Right lobe of liver (tissue), 6 donors: Measurements from ENCODE around the gene FAM83D. TPM values are rescaled to one million over a fixed set of nuclear protein-coding genes. Genes with fewer than 3 reads are reported as not detected.
"Not testable (repeated sequence)": the region's sequence is repeated elsewhere in the genome, so short reads cannot be mapped to it uniquely, and the experiment has no call there.

Experiments
- ATAC-seq, 4 donors: fragments of 200-7000 bp; cut with Tn5 transposase; one replicate each; pipeline ENCODE4 v1.9.1; 2020; ENCODE audit warnings: mild to moderate bottlenecking in 4 of 4, moderate library complexity in 4 of 4
- DNase-seq, 3 donors: peaks; one replicate each; pipeline ENCODE4 v3.0.0-alpha.2; 2020
- H3K27ac ChIP-seq, 3 donors: fragments of 200-600 bp; one replicate each; pipeline ENCODE4 v1.8.0; 2022
- H3K27me3 ChIP-seq, 2 donors: fragments of 200-600 bp; one replicate each; pipeline ENCODE4 v1.8.0; 2022
- H3K36me3 ChIP-seq, 4 donors: fragments of 200-600 bp; sonication (generic) in 1 of 4; one replicate each; pipeline versions ENCODE4 v1.5.1 to v1.8.0; 2017 to 2022; ENCODE audit warnings: control low read depth in 1 of 4
- H3K4me1 ChIP-seq, 4 donors: fragments of 200-600 bp; sonication (generic) in 1 of 4; one replicate each; pipeline versions ENCODE4 v1.5.1 to v1.8.0; 2017 to 2022; ENCODE audit warnings: control low read depth in 1 of 4
- H3K4me3 ChIP-seq, 3 donors: fragments of 200-600 bp; one replicate each; pipeline ENCODE4 v1.8.0; 2022
- H3K9me3 ChIP-seq, 4 donors: fragments of 200-600 bp; sonication (generic) in 1 of 4; one replicate each; pipeline versions ENCODE4 v1.5.1 to v1.8.0; 2017 to 2022; ENCODE audit warnings: control low read depth in 1 of 4
- POLR2A ChIP-seq: fragments of 450-650 bp; IDR thresholded peaks from one replicate; pipeline ENCODE4 v1.6.1; 2017; ENCODE audit warnings: antibody characterized with exemption, mild to moderate bottlenecking
- WGBS: methylation state at CpG from one replicate; pipeline ENCODE4 v1.1.6; 2018; ENCODE audit warnings: low coverage, low lambda C conversion rate; ENCODE audit not compliant: insufficient coverage; ENCODE audit errors: missing lambda C conversion rate; 5-methylcytosine and 5-hydroxymethylcytosine counted together
- intact Hi-C, 2 donors: fragments of 100-400 bp; cut with DNase I; formaldehyde crosslinking; loops; one replicate each; pipeline versions ENCODE4 v1.11.2 to v1.14.1; 2022
- total RNA-seq, 6 experiments: library from RNA; depleted of rRNA in 2 of 6; stranded (reverse); fragments of >200 nt in 2 of 6; fragmentation: NEBNext Ultra II Directional in 3 of 6; extraction: Animal tissue kit (Norgen Biotek cat#: 25700) in 3 of 6; gene quantifications; one replicate each; pipeline versions ENCODE4 v1.1.0 to v1.2.4, GENCODE V29; 2016 to 2023
- TF ChIP-seq, protein P1 (sequence below), 4 donors: fragments of 200-600 bp in 3 of 4; fragments of 450-650 bp in 1 of 4; IDR thresholded peaks; one replicate each; pipeline versions ENCODE4 v1.5.1 to v1.8.0; 2016 to 2022; ENCODE audit warnings: antibody characterized with exemption in 4 of 4, mild to moderate bottlenecking in 2 of 4
- donor health status: DM: no; HTN: yes; CAD: no.
- donor health status: DM: no; HTN: no; CAD: no.
- donor health status: DM: no; HTN: no; CAD: no.
- donor health status: DM: no; HTN: yes; CAD: no.
- donor health status: DM: no; HTN: yes; CAD: no.

The FAM83D gene
- total RNA-seq, 6 experiments from 2014 or later: 0.83 to 3.3 (median 1.7) TPM

DNA sequence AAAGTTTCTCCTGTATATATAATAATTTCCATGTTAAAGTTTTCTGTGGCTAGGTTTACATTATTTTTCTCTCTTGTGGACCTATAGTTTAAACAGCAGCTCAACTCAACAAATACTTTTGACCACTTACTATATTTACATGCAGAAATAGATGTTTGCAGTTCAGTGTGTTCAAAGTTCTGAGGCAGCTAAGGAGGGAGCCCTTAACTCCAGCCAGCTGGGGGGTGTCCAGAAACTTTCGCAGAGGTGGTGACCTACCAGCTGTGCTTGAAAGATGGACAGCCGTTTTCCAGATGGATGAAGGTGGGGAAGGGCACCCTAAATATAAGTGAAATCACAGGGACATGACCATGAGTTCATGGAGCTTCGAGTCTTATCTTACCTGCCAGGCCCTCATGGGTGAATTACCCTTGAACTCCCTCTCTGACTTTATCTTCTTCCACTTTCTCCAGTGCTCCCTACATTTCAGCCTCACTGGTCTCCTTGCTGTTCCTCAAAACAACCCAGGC lies 69.4 kb downstream of the FAM83D start:
- Histone ChIP-seq H3K27ac (no peak overlapping the region), H3K27me3 (no peaks in the 10 kb centered on the region), H3K4me1 (peaks cover 0 to 13% (median 0%) of the 10 kb centered on the region in 4 donors), H3K9me3 (no peaks in the 10 kb centered on the region), H3K36me3 (no peaks in the 10 kb centered on the region), H3K4me3 (no peak overlapping the region)
- 81% methylated on average over 3 of the region's 3 CpGs for WGBS
- peak in 1 of 4 donors; percentile 66 for ATAC-seq
- intact Hi-C loops: no loop called here
- peak in 1 of 3 donors; percentile 61 for DNase-seq
- no peak for TF ChIP-seq POLR2A
- TF ChIP-seq, protein P1, sequence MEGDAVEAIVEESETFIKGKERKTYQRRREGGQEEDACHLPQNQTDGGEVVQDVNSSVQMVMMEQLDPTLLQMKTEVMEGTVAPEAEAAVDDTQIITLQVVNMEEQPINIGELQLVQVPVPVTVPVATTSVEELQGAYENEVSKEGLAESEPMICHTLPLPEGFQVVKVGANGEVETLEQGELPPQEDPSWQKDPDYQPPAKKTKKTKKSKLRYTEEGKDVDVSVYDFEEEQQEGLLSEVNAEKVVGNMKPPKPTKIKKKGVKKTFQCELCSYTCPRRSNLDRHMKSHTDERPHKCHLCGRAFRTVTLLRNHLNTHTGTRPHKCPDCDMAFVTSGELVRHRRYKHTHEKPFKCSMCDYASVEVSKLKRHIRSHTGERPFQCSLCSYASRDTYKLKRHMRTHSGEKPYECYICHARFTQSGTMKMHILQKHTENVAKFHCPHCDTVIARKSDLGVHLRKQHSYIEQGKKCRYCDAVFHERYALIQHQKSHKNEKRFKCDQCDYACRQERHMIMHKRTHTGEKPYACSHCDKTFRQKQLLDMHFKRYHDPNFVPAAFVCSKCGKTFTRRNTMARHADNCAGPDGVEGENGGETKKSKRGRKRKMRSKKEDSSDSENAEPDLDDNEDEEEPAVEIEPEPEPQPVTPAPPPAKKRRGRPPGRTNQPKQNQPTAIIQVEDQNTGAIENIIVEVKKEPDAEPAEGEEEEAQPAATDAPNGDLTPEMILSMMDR (IDR thresholded peaks at IDR 0.05): no peak

DNA sequence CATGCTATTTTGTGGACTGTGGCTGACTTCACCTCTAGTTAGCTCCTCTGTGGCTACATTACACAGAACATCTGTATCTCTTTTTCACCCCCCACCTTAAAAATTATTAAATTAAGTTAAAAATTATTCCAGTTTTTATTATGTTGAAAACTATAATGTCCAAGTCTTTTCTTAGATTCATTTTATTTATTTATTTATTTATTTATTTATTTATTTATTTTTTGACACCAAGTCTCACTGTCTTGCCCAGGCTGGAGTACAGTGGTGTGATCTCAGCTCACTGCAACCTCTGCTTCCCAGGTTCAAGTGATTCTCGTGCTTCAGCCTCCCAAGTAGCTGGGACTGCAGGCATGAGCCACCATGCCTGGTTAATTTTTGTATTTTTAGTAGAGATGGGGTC lies 70.6 kb downstream of the FAM83D start:
- 100% methylated on average over 1 of the region's 1 CpG for WGBS
- ATAC-seq, DNase-seq, H3K36me3 ChIP-seq, H3K27ac ChIP-seq, H3K9me3 ChIP-seq, H3K4me3 ChIP-seq, H3K27me3 ChIP-seq, intact Hi-C loops: not testable (repeated sequence)
- H3K4me1 ChIP-seq: peaks cover 0 to 13% (median 0%) of the 10 kb centered on the region in 4 donors

DNA sequence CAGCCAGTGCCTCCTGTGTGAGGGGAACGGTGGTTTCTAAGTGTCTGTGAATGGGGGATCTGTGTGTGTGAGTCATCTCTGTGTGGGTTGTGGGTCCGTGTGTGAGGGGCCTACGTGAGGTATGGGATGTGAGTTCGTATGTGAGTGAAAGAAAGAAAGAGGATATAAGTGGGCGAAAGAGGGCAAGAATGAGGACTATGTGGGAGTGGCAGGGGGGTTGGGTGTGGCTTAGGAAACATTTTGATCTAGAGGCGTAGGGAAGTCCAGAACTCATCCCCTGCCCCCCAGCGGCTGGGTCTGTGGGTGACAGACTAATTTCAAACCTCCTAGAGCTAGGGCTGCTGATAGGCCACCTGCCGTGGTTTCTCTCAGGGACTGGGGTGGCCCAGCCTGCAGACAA lies 71.4 kb downstream of the FAM83D start:
- ATAC-seq (no peak), DNase-seq (no peak)
- TF ChIP-seq POLR2A: no peak
- TF ChIP-seq, protein P1 (IDR thresholded peaks at IDR 0.05): no peak
- H3K27me3 ChIP-seq: no peaks in the 10 kb centered on the region
- no peak overlapping the region for H3K27ac ChIP-seq
- intact Hi-C loops: no loop called here
- peaks cover 0 to 8% (median 0%) of the 10 kb centered on the region in 4 donors for H3K4me1 ChIP-seq
- no peak overlapping the region for H3K4me3 ChIP-seq
- 96% methylated on average over 5 of the region's 8 CpGs for WGBS
- peaks cover 0 to 11% (median 5%) of the 10 kb centered on the region in 4 donors for H3K36me3 ChIP-seq
- H3K9me3 ChIP-seq: no peaks in the 10 kb centered on the region

- H3K36me3 ChIP-seq: peaks cover 0 to 23% (median 6%) of the 10 kb centered on the region in 4 donors
- H3K27me3 ChIP-seq: no peaks in the 10 kb centered on the region
- no peaks in the 10 kb centered on the region for H3K9me3 ChIP-seq
- 84% methylated on average over 3 of the region's 3 CpGs for WGBS
- H3K4me3 ChIP-seq: no peak overlapping the region
- DNase-seq: no peak
- TF ChIP-seq, protein P1 (IDR thresholded peaks at IDR 0.05): no peak
- no peak for TF ChIP-seq POLR2A
- H3K27ac ChIP-seq: no peak overlapping the region
- intact Hi-C loops: no loop called here
- H3K4me1 ChIP-seq: peaks cover 0 to 8% (median 0%) of the 10 kb centered on the region in 4 donors
- ATAC-seq: no peak
Observed at GRCh38 chr20:38999217-38999616, 73.0 kb downstream of the FAM83D start.

DNA sequence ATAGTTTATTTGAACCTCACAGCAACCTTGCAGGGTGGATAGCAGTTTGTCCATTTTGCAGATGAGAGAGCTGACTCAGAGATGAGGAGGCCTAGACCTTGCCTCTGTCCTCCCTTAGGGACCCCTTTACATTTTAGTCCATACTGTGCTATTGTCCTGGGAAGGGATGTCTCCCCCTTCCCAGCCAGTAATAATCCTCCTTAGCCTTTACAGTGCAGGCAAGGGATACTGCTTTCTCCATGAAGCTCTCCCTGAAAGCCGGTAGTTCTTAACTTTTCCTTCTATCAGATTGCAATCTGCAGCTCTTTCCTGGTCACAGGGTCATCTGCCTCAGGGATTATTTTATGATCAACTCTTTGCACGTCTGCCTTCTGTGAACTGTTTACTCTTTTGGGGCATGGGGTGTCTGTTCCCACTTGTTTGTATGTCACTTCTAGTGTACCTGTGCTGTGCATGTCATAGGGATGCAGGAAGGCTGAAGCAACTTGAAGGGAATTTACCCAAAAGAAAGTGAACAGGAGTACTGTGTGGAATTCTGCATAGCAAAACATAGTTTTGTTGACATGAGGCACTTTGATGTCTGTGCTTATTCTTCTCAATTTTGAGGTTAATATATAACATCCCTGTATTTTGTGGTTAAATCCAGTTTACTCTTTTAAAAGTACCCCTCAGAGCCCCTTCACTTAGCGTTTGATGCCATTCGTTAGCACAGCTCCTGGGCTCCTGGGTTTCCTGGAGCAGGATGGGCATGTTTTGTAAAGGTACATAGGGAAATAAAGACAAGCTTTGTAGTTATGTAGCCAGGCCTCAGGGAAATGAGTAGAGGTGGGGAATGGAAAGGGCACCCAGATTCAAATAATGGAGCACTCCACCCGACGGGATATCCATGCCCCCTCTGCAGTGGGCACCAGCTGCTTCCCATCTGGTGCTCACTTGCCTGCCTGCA lies 74.0 kb downstream of the FAM83D start:
- DNase-seq: no peak
- no peak for ATAC-seq
- Histone ChIP-seq H3K27ac (no peak overlapping the region), H3K36me3 (peaks cover 0 to 30% (median 6%) of the 10 kb centered on the region in 4 donors), H3K4me1 (peaks cover 0 to 3% (median 0%) of the 10 kb centered on the region in 4 donors), H3K27me3 (no peaks in the 10 kb centered on the region), H3K9me3 (no peaks in the 10 kb centered on the region), H3K4me3 (no peak overlapping the region)
- no peak for TF ChIP-seq POLR2A
- TF ChIP-seq, protein P1 (IDR thresholded peaks at IDR 0.05): no peak
- intact Hi-C loops: no loop called here
- WGBS: 93% methylated on average over 5 of the region's 6 CpGs
